ACC112 (cell line): ENCODE measurements around the gene TNK1.

Experiments
- H2AFZ ChIP-seq: fragments of 200-600 bp; sonication (generic); one replicate; pipeline ENCODE4 v1.6.0; 2017; ENCODE audit warnings: antibody characterized with exemption, low read length; ENCODE audit not compliant: unreplicated experiment
- H3K27ac ChIP-seq: fragments of 200-600 bp; sonication (generic); 2 replicates; pipeline ENCODE4 v1.5.1; 2014; ENCODE audit warnings: low read depth, mild to moderate bottlenecking, antibody characterized with exemption, low read length, moderate library complexity
- H3K27me3 ChIP-seq: fragments of 200-600 bp; sonication (generic); 2 replicates; pipeline ENCODE4 v1.6.1; 2014; ENCODE audit warnings: mild to moderate bottlenecking, antibody characterized with exemption, low read length, moderate library complexity, mixed read lengths; ENCODE audit not compliant: insufficient read depth
- H3K36me3 ChIP-seq: fragments of 200-600 bp; sonication (generic); 2 replicates; pipeline ENCODE4 v1.6.1; 2016; ENCODE audit warnings: mild to moderate bottlenecking, antibody characterized with exemption, low read length, moderate library complexity, mixed read lengths; ENCODE audit not compliant: insufficient read depth
- H3K4me1 ChIP-seq: fragments of 200-600 bp; sonication (generic); one replicate; pipeline ENCODE4 v1.6.1; 2016; ENCODE audit warnings: low read length, mixed read lengths; ENCODE audit not compliant: insufficient read depth, unreplicated experiment, control insufficient read depth
- H3K4me3 ChIP-seq: fragments of 200-600 bp; sonication (generic); 2 replicates; pipeline ENCODE4 v1.5.1; 2014; ENCODE audit warnings: mild to moderate bottlenecking, low read depth, low read length
- H3K79me2 ChIP-seq: fragments of 200-600 bp; sonication (generic); one replicate; pipeline ENCODE4 v1.6.0; 2016; ENCODE audit warnings: low read length; ENCODE audit not compliant: control insufficient read depth, unreplicated experiment, insufficient read depth

The TNK1 gene

DNA sequence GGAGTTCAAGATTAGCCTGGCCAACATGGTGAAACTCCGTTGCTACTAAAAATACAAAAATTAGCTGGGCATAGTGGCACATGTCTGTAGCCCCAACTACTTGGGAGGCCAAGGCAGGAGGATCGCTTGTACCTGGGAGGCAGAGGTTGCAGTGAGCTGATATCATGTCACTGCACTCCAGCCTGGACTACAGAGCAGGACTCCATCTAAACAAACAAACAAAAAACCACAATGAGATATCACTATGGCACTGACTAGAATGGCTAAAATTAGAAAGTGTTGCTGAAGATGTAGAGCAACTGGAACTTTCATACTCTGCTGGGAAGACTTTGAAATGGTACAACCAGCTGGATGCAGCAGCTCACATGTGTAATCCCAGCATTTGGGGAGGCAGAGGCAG, 6.5 kb upstream of the TNK1 start:
- H3K4me1 ChIP-seq: no peaks in the 10 kb centered on the region
- H2AFZ ChIP-seq: no peak overlapping the region
- H3K4me3 ChIP-seq: no peak overlapping the region
- H3K27ac ChIP-seq: no peak overlapping the region
- H3K27me3 ChIP-seq: peaks cover 2% of the 10 kb centered on the region
- H3K36me3 ChIP-seq: no peaks in the 10 kb centered on the region
- no peaks in the 10 kb centered on the region for H3K79me2 ChIP-seq

DNA sequence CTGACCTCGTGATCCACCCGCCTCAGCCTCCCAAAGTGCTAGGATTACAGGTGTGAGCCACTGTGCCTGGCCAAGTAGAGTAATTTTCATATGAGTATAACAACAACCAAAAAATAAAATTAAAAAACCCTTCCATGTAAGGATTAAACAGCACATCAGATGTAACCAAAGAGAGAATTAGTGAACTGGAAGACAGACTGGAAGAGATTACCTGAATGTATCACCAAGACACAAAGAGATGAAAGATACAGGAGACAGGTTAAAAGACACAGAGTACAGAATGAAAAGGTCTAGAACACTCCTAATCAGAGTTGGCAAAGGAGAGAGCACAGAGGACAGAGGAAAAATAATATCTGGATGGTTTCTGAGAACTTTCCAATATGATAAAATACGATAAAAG, 1.8 kb upstream of the TNK1 start:
- Histone ChIP-seq H3K27ac (no peak overlapping the region), H3K36me3 (no peaks in the 10 kb centered on the region), H3K79me2 (no peaks in the 10 kb centered on the region), H3K4me3 (no peak overlapping the region), H3K4me1 (no peaks in the 10 kb centered on the region), H2AFZ (no peak overlapping the region), H3K27me3 (peaks cover 27% of the 10 kb centered on the region)

DNA sequence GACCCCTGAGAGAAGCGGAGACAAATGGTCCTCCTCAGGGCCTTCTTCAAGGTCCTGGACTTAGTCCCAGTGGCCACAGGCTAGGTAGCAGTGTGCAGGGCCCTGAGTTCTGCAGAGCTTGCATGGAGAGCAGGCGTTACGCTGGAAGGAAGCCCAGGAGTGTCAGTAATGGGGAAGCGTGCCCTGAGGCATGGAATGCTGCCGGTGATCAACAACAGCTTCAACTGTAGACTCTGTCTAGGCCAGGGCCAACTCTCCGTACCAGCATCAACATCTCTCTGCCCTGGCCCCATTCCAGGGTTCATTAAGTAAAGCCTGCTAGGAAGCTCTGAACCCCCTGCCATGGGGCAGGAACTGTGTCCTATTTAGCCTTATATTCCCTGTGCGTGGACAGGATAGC, 568 bp upstream of the TNK1 start:
- peak overlapping the region; percentile 66 for H3K4me3 ChIP-seq
- peaks cover 27% of the 10 kb centered on the region for H3K27me3 ChIP-seq
- H2AFZ ChIP-seq: no peak overlapping the region

DNA sequence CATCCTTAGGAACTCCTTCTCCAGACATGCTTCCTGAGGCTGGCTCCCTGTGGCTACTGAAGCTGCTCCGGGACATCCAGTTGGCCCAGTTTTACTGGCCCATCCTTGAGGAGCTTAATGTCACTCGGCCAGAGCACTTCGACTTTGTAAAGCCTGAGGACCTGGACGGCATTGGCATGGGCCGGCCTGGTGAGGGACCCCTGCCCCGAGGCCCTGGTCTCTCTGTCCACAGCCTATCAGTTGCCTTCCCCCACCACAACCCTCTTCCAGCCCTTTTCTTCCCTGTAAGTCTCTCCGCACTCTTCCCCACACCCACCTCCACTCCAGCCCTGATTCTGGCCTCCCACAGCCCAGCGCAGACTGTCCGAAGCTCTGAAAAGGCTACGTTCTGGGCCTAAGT, 2.0 kb downstream of the TNK1 start:
- no peaks in the 10 kb centered on the region for H3K79me2 ChIP-seq
- H3K36me3 ChIP-seq: no peaks in the 10 kb centered on the region
- H3K27ac ChIP-seq: no peak overlapping the region
- H3K4me1 ChIP-seq: no peaks in the 10 kb centered on the region
- H3K27me3 ChIP-seq: peaks cover 27% of the 10 kb centered on the region
- no peak overlapping the region for H3K4me3 ChIP-seq
- no peak overlapping the region for H2AFZ ChIP-seq

More for the DNA sequence above, 568 bp upstream of the TNK1 start:
- H3K79me2 ChIP-seq: no peaks in the 10 kb centered on the region
- H3K27ac ChIP-seq: no peak overlapping the region
- H3K4me1 ChIP-seq: no peaks in the 10 kb centered on the region
- H3K36me3 ChIP-seq: no peaks in the 10 kb centered on the region

DNA sequence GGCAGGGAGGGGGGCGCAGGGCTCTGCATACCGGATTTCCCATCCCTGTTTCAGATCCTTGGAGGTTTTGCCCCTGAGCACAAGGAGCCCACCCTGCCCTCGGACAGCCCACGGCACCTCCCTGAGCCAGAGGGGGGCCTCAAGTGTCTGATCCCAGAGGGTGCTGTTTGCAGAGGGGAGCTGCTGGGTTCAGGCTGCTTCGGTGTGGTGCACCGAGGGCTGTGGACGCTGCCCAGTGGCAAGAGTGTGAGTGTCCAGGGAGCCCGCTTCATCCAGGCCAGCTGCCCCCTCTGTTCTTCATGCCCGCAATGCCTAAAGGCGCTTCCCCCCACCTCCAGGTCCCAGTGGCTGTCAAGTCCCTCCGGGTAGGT, 2.5 kb downstream of the TNK1 start:
- Histone ChIP-seq H3K27ac (no peak overlapping the region), H3K79me2 (no peaks in the 10 kb centered on the region), H3K4me1 (no peaks in the 10 kb centered on the region), H3K36me3 (no peaks in the 10 kb centered on the region), H3K4me3 (0 out of 2 replicates have a peak overlapping the region, but pooled peaks have one; percentile 66), H3K27me3 (peaks cover 27% of the 10 kb centered on the region), H2AFZ (no peak overlapping the region)

DNA sequence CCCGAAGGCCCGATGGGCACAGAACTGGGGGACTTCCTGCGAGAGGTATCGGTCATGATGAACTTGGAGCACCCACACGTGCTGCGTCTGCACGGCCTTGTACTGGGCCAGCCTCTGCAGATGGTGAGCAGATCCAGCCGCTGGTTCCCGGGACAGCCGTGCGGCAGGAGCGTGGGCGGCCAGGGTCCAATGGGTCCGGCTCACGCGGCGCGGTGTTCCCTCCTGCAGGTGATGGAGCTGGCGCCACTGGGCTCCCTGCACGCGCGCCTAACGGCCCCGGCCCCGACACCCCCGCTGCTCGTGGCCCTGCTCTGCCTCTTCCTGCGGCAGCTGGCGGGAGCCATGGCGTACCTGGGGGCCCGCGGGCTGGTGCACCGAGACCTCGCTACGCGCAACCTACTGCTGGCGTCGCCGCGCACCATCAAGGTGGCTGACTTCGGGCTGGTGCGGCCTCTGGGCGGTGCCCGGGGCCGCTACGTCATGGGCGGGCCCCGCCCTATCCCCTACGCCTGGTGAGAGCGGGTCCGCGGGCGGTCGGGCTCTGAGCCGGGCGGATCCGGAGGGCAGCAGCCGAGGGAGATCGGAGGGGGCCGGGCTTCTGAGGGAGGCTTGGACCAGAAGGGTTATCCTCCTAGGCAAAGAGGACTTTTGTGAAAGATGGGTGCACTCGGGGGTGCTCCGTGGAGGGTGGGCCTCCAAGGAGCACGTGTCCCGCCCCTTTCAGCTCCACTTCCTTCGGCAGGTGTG, 3.0 kb downstream of the TNK1 start:
- peaks cover 27% of the 10 kb centered on the region for H3K27me3 ChIP-seq
- peak overlapping the region; percentile 66 for H3K4me3 ChIP-seq
- no peak overlapping the region for H2AFZ ChIP-seq
- no peaks in the 10 kb centered on the region for H3K79me2 ChIP-seq
- H3K4me1 ChIP-seq: no peaks in the 10 kb centered on the region
- H3K36me3 ChIP-seq: no peaks in the 10 kb centered on the region
- no peak overlapping the region for H3K27ac ChIP-seq

DNA sequence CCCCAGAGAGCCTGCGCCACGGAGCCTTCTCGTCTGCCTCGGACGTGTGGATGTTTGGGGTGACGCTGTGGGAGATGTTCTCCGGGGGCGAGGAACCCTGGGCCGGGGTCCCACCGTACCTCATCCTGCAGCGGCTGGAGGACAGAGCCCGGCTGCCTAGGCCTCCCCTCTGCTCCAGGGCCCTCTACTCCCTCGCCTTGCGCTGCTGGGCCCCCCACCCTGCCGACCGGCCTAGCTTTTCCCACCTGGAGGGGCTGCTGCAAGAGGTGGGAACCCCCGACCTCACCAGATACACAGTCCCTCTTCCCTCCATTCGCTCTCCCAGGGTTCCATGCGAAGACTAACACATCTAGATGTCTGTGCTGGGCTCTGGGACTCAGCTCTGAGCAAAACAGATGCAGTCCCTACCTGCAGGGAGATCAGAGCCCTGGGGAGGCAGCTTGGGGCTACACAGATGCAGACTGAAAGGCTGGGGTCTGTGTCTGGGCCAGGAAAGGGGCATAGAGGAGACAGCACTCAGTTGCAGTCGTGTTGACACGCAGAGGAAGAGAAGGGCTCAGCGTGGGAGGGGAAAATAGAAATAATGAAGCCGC, 3.7 kb downstream of the TNK1 start:
- Histone ChIP-seq H3K79me2 (no peaks in the 10 kb centered on the region), H3K4me1 (no peaks in the 10 kb centered on the region), H3K36me3 (0 out of 2 replicates have a peak, but pooled peaks cover 1% of the 10 kb centered on the region), H3K27me3 (peaks cover 22% of the 10 kb centered on the region), H3K27ac (no peak overlapping the region), H3K4me3 (0 out of 2 replicates have a peak overlapping the region, but pooled peaks have one; percentile 66), H2AFZ (no peak overlapping the region)

DNA sequence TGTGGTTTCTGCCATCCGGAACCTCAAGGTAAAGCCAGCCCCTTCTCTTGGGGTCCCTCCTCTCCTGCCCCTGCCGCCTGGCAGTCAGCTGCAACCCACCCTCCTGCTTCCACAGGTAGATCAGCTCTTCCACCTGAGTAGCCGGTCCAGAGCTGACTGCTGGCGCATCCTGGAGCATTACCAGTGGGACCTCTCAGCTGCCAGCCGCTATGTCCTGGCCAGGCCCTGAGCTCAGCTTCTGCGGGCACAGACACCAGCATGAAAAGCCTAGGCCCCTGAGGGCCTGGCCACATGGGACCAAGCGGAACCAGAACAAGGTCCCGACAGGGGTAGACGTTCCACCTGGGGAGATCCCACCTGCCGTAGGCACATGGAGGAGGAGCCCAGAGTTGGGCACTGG, 8.0 kb downstream of the TNK1 start:
- H3K27me3 ChIP-seq: no peaks in the 10 kb centered on the region
- H3K4me3 ChIP-seq: no peak overlapping the region
- H3K36me3 ChIP-seq: peaks cover 10% of the 10 kb centered on the region; the same call in 1 of the 2 replicates
- H2AFZ ChIP-seq: no peak overlapping the region
- peaks cover 5% of the 10 kb centered on the region for H3K79me2 ChIP-seq
- peaks cover 4% of the 10 kb centered on the region for H3K4me1 ChIP-seq
- H3K27ac ChIP-seq: no peak overlapping the region

DNA sequence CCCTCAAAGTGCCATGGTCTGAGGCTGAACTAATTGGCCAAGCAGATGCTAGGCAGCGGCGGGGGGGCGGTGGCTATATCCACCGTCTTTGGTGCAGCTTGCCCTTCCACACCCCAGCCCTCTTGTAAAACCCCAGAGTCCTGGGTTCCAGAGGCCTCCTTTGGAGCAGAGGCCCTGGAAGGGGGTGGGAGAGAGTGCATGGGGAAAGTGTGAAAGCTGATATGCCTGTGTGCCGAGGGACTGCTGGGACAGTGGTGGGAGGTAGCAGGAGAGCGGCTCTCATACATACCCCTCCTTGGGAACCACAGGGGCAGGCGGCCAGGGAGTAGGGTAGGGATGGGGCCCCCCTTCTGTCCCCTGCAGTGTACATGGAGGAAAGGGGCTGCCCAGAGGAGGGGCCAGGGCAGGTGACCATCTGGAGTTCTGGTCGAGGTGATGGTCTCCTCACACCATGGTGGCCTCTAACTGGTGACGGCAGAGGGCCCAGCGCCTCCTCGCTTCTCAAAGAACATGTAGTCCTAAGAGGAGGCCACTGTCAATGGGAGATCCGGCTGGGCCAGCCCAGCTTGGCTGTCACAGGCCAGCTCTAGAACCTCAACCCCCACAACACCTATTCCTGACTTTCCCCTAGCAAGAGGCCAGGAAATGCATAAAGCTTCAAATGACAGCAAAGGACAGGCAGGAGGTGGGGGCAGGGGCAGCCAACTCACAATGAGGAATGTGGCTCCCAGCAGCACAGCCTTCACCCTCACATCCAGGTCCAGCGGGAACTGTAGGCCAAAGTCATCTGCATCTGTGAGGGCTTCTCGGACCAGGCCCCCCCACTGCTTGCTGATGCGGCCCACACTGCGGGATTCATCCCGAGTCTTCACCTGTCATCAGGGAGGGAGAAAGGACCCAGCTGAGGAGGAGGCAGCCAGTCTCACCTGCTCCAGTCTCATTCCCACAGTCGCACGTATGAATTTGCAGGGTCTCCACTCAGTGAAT, 9.3 kb downstream of the TNK1 start:
- Histone ChIP-seq H2AFZ (no peak overlapping the region), H3K4me3 (no peak overlapping the region), H3K79me2 (peaks cover 5% of the 10 kb centered on the region), H3K4me1 (peaks cover 4% of the 10 kb centered on the region), H3K27me3 (no peaks in the 10 kb centered on the region), H3K36me3 (peaks cover 10% of the 10 kb centered on the region; the same call in 1 of the 2 replicates), H3K27ac (no peak overlapping the region)

DNA sequence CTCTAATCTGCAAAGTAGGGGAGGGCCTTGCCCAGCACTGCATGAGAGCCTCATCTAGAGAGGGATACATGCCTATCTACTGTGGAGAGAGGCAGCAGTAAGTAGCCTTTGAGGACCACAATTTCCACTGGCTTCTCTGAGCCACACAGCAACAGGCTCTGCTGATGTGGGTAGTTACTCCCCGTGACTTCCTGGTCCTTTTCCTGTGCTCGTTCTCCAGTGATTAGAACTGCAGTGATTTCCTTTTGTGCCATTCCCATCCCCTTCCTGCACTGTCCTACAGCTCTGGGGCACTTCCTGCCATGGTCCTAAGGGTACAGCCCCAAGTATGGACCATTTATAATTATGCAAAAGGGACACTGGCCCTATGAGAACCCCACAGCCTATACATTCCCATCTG, 10.4 kb downstream of the TNK1 start:
- H3K4me1 ChIP-seq: peaks cover 4% of the 10 kb centered on the region
- H3K36me3 ChIP-seq: peaks cover 10% of the 10 kb centered on the region; the same call in 1 of the 2 replicates
- no peak overlapping the region for H3K4me3 ChIP-seq
- no peaks in the 10 kb centered on the region for H3K27me3 ChIP-seq
- no peak overlapping the region for H3K27ac ChIP-seq
- no peak overlapping the region for H2AFZ ChIP-seq
- peaks cover 5% of the 10 kb centered on the region for H3K79me2 ChIP-seq
